K562 (cell line): ENCODE results near the gene DHX38. TPM values are rescaled to one million over a fixed set of nuclear protein-coding genes. Genes with fewer than 3 reads are reported as not detected.

ENCODE experiments used
- ATAC-seq: fragments of 200-7000 bp; cut with Tn5 transposase; 3 replicates; pipeline ENCODE4 v1.9.1; 2020; ENCODE audit warnings: moderate library complexity
- BruUV-seq: library from RNA; stranded (reverse); fragments of 400-500 nt; replicated peaks from 2 replicates; lab custom pipeline; 2021; lab: Mats Ljungman, UMichigan
- CTCF ChIA-PET: fragments of 300-600 bp; formaldehyde crosslinking; extraction: SDS; loops from one replicate; lab custom pipeline; 2021; ENCODE audit warnings: low intra/inter-chr PET ratio; lab: Yijun Ruan, JAX
- POLR2A ChIA-PET: fragments of 300-600, 350-650 bp; sonication (Branson Sonifier 250); formaldehyde crosslinking; extraction: SDS; loops from one replicate; lab custom pipeline; 2021; ENCODE audit warnings: antibody characterized with exemption, inconsistent platforms; lab: Yijun Ruan, JAX
- DNase-seq, 4 experiments: peaks; one replicate each; pipeline versions ENCODE4 v3.0.0 to v3.0.0-alpha.2; 2011 to 2018; ENCODE audit warnings: low spot score in 3 of 4, mixed read lengths in 3 of 4; ENCODE audit errors: extremely low read depth in 1 of 4
- FAIRE-seq: peaks from 2 replicates; lab custom pipeline; 2011; peaks lifted over from hg19 to GRCh38; lab: Jason Lieb, UNC
- H2AFZ ChIP-seq: 2 replicates; pipeline ENCODE4 v1.6.0; 2011; ENCODE audit warnings: low read depth, low read length, control low read depth, inconsistent platforms
- H3K27ac ChIP-seq: fragments of 200-600 bp; 3 replicates; pipeline ENCODE4 v1.8.0; 2011; ENCODE audit warnings: low read depth, mild to moderate bottlenecking, control low read depth, inconsistent platforms, low read length, moderate library complexity, mixed read lengths; ENCODE audit errors: extremely low read depth
- H3K27me3 ChIP-seq, 2 experiments: fragments of 300-600 bp in 1 of 2; 2 replicates in 1 of 2; 3 replicates in 1 of 2; pipeline versions ENCODE4 v1.6.0 to v1.8.0; 2011; ENCODE audit warnings: inconsistent platforms in 2 of 2, low read length in 2 of 2, mild to moderate bottlenecking in 1 of 2, mixed read lengths in 1 of 2, moderate library complexity in 1 of 2; ENCODE audit not compliant: control insufficient read depth in 2 of 2, insufficient read depth in 2 of 2
- H3K36me3 ChIP-seq: fragments of 300-600 bp; 3 replicates; pipeline ENCODE4 v1.8.0; 2011; ENCODE audit warnings: mild to moderate bottlenecking, low read length, inconsistent platforms; ENCODE audit not compliant: control insufficient read depth, insufficient read depth
- H3K4me1 ChIP-seq, 2 experiments: fragments of 200-600 bp in 1 of 2; replicated peaks in 1 of 2; 2 replicates in 1 of 2; 3 replicates in 1 of 2; pipeline versions ENCODE4 v1.5.1 to v1.8.0; 2011; ENCODE audit warnings: inconsistent platforms in 2 of 2, low read length in 2 of 2, mild to moderate bottlenecking in 1 of 2, mixed read lengths in 1 of 2, moderate library complexity in 1 of 2; ENCODE audit not compliant: control insufficient read depth in 2 of 2, insufficient read depth in 2 of 2
- H3K4me2 ChIP-seq: 2 replicates; pipeline ENCODE4 v1.6.1; 2011; ENCODE audit warnings: low read length, control low read depth, inconsistent platforms, mixed read lengths; ENCODE audit not compliant: insufficient read depth
- H3K4me3 ChIP-seq: fragments of 200-600 bp; sonication (generic), shearing (Covaris generic); 2 replicates; pipeline ENCODE4 v1.5.1; 2016; ENCODE audit warnings: control low read depth, inconsistent platforms
- H3K79me2 ChIP-seq: fragments of 200-600 bp; 3 replicates; pipeline ENCODE4 v1.8.0; 2011; ENCODE audit warnings: low read length, inconsistent platforms; ENCODE audit not compliant: control insufficient read depth, insufficient read depth
- H3K9ac ChIP-seq, 2 experiments: 2 replicates each; pipeline versions ENCODE4 v1.6.0 to v1.6.1; 2011; ENCODE audit warnings: low read depth in 2 of 2, low read length in 2 of 2, control low read depth in 1 of 2, inconsistent platforms in 1 of 2, mild to moderate bottlenecking in 1 of 2, mixed read lengths in 1 of 2; ENCODE audit not compliant: insufficient read depth in 1 of 2
- H3K9me1 ChIP-seq: one replicate; pipeline ENCODE4 v1.6.0; 2011; ENCODE audit warnings: inconsistent platforms, mild to moderate bottlenecking, low read length, moderate library complexity; ENCODE audit not compliant: control insufficient read depth, insufficient read depth
- H3K9me3 ChIP-seq: replicated peaks from 2 replicates; pipeline ENCODE4 v1.5.1; 2011; ENCODE audit warnings: low read depth, low read length, inconsistent platforms; ENCODE audit not compliant: control insufficient read depth, insufficient read depth
- H4K20me1 ChIP-seq: replicated peaks from 2 replicates; pipeline ENCODE4 v1.6.1; 2011; ENCODE audit warnings: low read length, inconsistent platforms, mixed read lengths; ENCODE audit not compliant: control insufficient read depth, insufficient read depth
- CSDE1 ChIP-seq, 2 experiments: fragments of 450-650 bp; IDR thresholded peaks; 2 replicates each; pipeline ENCODE4 v1.6.1; 2016; ENCODE audit warnings: mild to moderate bottlenecking in 1 of 2
- HNRNPLL ChIP-seq: fragments of 200-400 bp; formaldehyde crosslinking; IDR thresholded peaks from 2 replicates; pipeline ENCODE4 v1.6.1; 2017; ENCODE audit warnings: low read length, low read depth, mild to moderate bottlenecking; ENCODE audit not compliant: poor library complexity, severe bottlenecking
- ZNF263 ChIP-seq: sonication (generic); formaldehyde crosslinking; IDR thresholded peaks from 2 replicates; pipeline ENCODE4 v1.8.0; 2022; ENCODE audit warnings: mild to moderate bottlenecking, missing genetic modification reagents, borderline replicate concordance
- ZNF668 ChIP-seq: fragments of 250-450 bp; sonication (Bioruptor Pico); IDR thresholded peaks from 2 replicates; pipeline ENCODE4 v1.8.0; 2022; ENCODE audit warnings: mild to moderate bottlenecking, inconsistent platforms
- WGBS: fragments of 100-300 bp; shearing (Covaris generic); methylation state at CpG from one replicate; pipeline ENCODE4 v1.1.6; 2016; ENCODE audit warnings: low coverage, mixed read lengths; ENCODE audit not compliant: insufficient coverage; ENCODE audit errors: missing lambda C conversion rate; 5-methylcytosine and 5-hydroxymethylcytosine counted together
- in situ Hi-C: fragments of 300-500 bp; cut with MboI; formaldehyde crosslinking; loops from 4 replicates; pipeline ENCODE4 v1.15.0; 2018; ENCODE audit warnings: inconsistent platforms, mixed read lengths
- intact Hi-C: fragments of 100-400 bp; cut with micrococcal nuclease; formaldehyde crosslinking; loops from 2 replicates; pipeline ENCODE4 v1.14.2; 2022
- polyA plus RNA-seq, 8 experiments: library from polyadenylated mRNA; depleted of rRNA in 4 of 8; stranded (reverse) in 5 of 8; unstranded in 3 of 8; fragments of >200 nt; fragmentation: Nextera tagmentation in 2 of 8; fragmentation: Illumina TruSeq in 1 of 8; extraction: Ambion mirVana in 2 of 8; extraction: Trizol in 1 of 8; gene quantifications; 2 replicates each; pipeline versions ENCODE4 v1.2.1 to v1.2.3, GENCODE V29; 2011 to 2014; ENCODE audit warnings: inconsistent platforms in 1 of 8, missing spikeins in 1 of 8
- total RNA-seq, 7 experiments: library from RNA; depleted of rRNA in 6 of 7; stranded (reverse); fragments of >200 nt in 6 of 7; fragmentation: Illumina TruSeq in 2 of 7; extraction: Trizol in 2 of 7; gene quantifications; 2 replicates each; pipeline versions ENCODE4 v1.2.1 to v1.2.3, GENCODE V29; 2011 to 2021; ENCODE audit warnings: low replicate concordance in 1 of 7
- TF ChIP-seq, protein P1 (sequence below): fragments of 250-450 bp; sonication (Bioruptor Pico); IDR thresholded peaks from 2 replicates; pipeline ENCODE4 v1.4.0; 2020; ENCODE audit warnings: mild to moderate bottlenecking, moderate library complexity

The DHX38 gene
- total and polyA plus RNA-seq, 9 of the 15 experiments (the other 6 are each of a cell fraction or from before 2014, with no cell fraction given), result 2.8 to 76.8 (median 40.8) TPM

DNA sequence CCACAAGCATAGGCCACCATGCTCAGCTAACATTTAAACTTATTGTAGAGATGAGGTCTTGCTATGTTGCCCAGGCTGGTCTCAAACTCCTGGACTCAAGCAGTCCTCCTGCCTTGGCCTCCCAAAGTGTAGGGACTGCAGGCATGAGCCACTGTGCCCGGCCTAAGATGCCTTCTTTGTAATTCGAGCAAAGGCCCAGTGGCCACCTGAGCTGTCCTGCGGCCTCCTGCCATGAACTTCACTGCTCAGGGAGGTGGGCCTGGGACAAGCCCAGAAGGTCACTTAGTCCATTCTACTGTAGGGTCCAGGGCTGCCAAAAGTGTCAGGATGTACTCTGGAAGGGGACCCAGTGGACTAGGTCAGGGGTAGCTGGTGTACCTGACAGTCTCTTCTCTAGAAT is 30.5 kb downstream of the DHX38 start:
- TF ChIP-seq, protein P1, sequence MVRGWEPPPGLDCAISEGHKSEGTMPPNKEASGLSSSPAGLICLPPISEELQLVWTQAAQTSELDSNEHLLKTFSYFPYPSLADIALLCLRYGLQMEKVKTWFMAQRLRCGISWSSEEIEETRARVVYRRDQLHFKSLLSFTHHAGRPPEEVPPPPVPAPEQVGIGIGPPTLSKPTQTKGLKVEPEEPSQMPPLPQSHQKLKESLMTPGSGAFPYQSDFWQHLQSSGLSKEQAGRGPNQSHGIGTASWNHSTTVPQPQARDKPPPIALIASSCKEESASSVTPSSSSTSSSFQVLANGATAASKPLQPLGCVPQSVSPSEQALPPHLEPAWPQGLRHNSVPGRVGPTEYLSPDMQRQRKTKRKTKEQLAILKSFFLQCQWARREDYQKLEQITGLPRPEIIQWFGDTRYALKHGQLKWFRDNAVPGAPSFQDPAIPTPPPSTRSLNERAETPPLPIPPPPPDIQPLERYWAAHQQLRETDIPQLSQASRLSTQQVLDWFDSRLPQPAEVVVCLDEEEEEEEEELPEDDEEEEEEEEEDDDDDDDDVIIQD (CRISPR knock-in tag), result no peak
- TF ChIP-seq CSDE1 (IDR thresholded peaks at IDR 0.05), result no peak
- no peak for TF ChIP-seq ZNF668 (CRISPR knock-in tag)
- TF ChIP-seq ZNF263 (CRISPR knock-in tag), result no peak
- TF ChIP-seq HNRNPLL, result no peak
- CTCF ChIA-PET, result interaction anchor here (0.6 to 1.3 kb wide), 3 partner anchors 111 to 344 kb away, joined by 3 read pairs; no protein-coding TSS in a partner anchor

More for the DNA sequence above, 30.5 kb downstream of the DHX38 start:
- 6% methylated on average over 3 of the region's 3 CpGs for WGBS
- peaks cover 5 to 14% of the 10 kb centered on the region in 2 experiments for H3K27me3 ChIP-seq
- no peak for FAIRE-seq
- no peaks in the 10 kb centered on the region for H3K79me2 ChIP-seq
- H3K9me1 ChIP-seq, result no peaks in the 10 kb centered on the region
- no peak for DNase-seq
- no peaks in the 10 kb centered on the region for H3K9me3 ChIP-seq
- no peak overlapping the region for H3K27ac ChIP-seq
- H3K4me3 ChIP-seq, result no peak overlapping the region
- H3K9ac ChIP-seq, result no peak overlapping the region
- BruUV-seq, result no TSS peak
- intact Hi-C loops (loop anchor here (2.0 kb wide), 1 partner anchor 27 kb away; no protein-coding TSS in a partner anchor), in situ Hi-C loops (no loop called here)
- no peak overlapping the region for H3K4me2 ChIP-seq
- H3K4me1 ChIP-seq, result peaks cover 0 to 8% of the 10 kb centered on the region in 2 experiments; a peak in 1 of 5 replicates
- H4K20me1 ChIP-seq, result no peaks in the 10 kb centered on the region; the same call in 1 of the 2 replicates
- no peak overlapping the region for H2AFZ ChIP-seq
- no peak for ATAC-seq
- H3K36me3 ChIP-seq, result no peaks in the 10 kb centered on the region
- POLR2A ChIA-PET, result interaction anchor here (1.1 kb wide), 1 partner anchor 10 kb away, joined by 3 read pairs; no protein-coding TSS in a partner anchor
